ENCODE measurements around the gene YPEL5. TPM values are rescaled to one million over a fixed set of nuclear protein-coding genes. Genes with fewer than 3 reads are reported as not detected.

YPEL5 gene
- polyA plus RNA-seq, 1 experiment = 112 TPM

GRCh38 chr2:30115981-30116285 is 30.9 kb upstream of the YPEL5 start:
- H3K27me3 ChIP-seq (ENCODE audit: control insufficient read depth, insufficient read depth, low read length) = peaks cover 9% of the 10 kb centered on the region
- ChIA-PET CTCF (interaction anchor here (0.7 to 4.9 kb wide), 17 partner anchors 8 to 193 kb away, joined by 3 to 34 read pairs (median 4); partner anchors contain the start of gene YPEL5), POLR2A (no interaction called here)
- H3K27ac ChIP-seq (ENCODE audit: low read depth, low read length) = no peak overlapping the region
- H3K9me3 ChIP-seq (ENCODE audit: control insufficient read depth, insufficient read depth, low read length) = no peaks in the 10 kb centered on the region
- H3K4me3 ChIP-seq (ENCODE audit: low read depth, low read length) = no peak overlapping the region
- TF ChIP-seq CTCF (IDR thresholded peaks at IDR 0.05; ENCODE audit: low read depth, low read length) = no peak
- DNase-seq (ENCODE audit: low read depth, low spot score) = no peak

DNA sequence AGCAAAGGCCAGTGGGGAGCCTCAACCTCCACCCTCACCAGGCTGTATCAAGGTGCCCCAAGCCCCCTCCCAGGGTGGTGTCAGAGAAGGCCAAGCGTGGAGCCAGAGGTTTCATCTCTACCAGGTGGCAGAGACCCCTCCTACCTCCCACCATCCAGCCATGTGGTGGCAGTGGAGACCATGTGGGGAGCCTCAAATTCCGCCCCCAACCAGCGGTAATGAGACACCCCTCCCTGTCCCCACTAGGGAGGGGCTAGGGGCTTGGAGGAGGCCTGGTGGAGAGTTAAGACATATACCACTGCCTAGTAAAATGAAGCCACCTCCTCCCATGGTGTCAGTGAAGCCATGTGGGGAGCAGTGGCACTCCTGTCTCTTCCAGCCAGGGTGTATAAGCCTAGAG is 24.4 kb upstream of the YPEL5 start:
- no peak for DNase-seq (ENCODE audit: low read depth, low spot score)
- Histone ChIP-seq H3K27me3 (ENCODE audit: control insufficient read depth, insufficient read depth, low read length) (peaks cover 10% of the 10 kb centered on the region), H3K9me3 (ENCODE audit: control insufficient read depth, insufficient read depth, low read length) (no peaks in the 10 kb centered on the region), H3K27ac (ENCODE audit: low read depth, low read length) (no peak overlapping the region), H3K4me3 (ENCODE audit: low read depth, low read length) (no peak overlapping the region)
- ChIA-PET CTCF (no interaction called here), POLR2A (no interaction called here)
- TF ChIP-seq CTCF (IDR thresholded peaks at IDR 0.05; ENCODE audit: low read depth, low read length) = no peak

DNA sequence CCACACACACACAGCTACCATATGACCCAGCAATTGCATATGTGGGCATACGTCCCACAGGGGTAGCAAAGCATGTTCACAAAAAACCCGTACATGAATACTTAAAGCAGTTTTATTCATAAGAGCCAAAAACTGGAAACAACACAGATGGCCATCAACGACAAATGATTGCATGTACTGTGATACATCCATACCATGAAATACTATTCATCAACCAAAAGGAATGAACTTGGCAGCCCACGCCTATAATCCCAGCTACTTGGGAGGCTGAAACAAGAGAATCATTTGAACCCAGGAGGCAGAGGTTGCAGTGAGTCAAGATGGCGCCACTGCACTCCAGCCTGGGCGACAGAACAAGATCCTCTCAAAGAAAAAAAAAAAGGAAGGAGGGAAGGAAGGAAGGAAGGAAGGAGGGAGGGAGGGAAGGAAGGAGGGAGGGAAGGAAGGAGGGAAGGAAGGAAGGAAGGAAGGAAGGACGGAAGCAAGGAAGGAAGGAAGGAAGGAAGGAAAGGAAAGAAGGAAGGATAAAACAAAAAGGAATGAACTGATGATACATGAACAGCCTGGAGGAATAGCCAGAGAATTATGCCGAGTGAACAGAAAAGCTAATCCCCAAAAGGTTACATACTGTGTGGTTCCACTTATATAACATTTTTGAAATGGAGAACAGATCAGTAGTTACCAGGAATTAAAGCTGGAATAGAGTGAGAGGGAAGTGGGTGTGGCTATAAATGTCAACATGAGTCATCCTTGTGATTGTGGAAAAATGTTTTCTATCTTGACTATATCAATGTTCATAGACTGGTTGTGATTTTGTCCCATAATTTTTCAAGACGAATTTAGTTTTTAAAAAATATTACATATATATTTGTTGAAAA is 19.6 kb upstream of the YPEL5 start:
- Histone ChIP-seq H3K27me3 (ENCODE audit: control insufficient read depth, insufficient read depth, low read length) (peaks cover 6% of the 10 kb centered on the region), H3K4me3 (ENCODE audit: low read depth, low read length) (no peak overlapping the region), H3K9me3 (ENCODE audit: control insufficient read depth, insufficient read depth, low read length) (no peaks in the 10 kb centered on the region), H3K27ac (ENCODE audit: low read depth, low read length) (no peak overlapping the region)
- no peak for TF ChIP-seq CTCF (IDR thresholded peaks at IDR 0.05; ENCODE audit: low read depth, low read length)
- CTCF ChIA-PET = interaction anchor here (0.7 to 1.5 kb wide), 2 partner anchors 9 to 258 kb away, joined by 3 to 4 read pairs; no protein-coding TSS in a partner anchor
- POLR2A ChIA-PET = interaction anchor here (0.7 kb wide), 1 partner anchor 17 kb away, joined by 4 read pairs; no protein-coding TSS in a partner anchor
- DNase-seq (ENCODE audit: low read depth, low spot score) = no peak

DNA sequence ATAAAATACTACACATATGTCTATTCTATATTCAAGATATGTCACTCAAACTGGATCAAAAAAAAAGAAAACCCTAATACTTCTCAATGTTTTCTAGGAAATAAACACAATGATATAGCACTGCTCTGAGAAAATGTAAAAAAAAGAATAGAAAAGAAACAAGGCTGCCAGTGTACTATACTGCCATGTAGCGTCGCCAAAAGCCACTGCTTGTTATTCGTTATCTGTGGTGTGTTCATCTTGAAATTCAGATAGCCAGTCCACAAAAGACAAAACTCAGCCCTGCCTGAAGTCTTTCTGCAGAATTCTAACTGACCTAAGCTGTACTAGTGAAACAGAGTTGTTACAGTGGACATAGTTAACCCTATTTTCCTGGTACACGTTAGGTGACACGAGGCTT is 12.2 kb upstream of the YPEL5 start:
- DNase-seq (ENCODE audit: low read depth, low spot score) = no peak
- no peak overlapping the region for H3K4me3 ChIP-seq (ENCODE audit: low read depth, low read length)
- TF ChIP-seq CTCF (IDR thresholded peaks at IDR 0.05; ENCODE audit: low read depth, low read length) = no peak
- no peaks in the 10 kb centered on the region for H3K9me3 ChIP-seq (ENCODE audit: control insufficient read depth, insufficient read depth, low read length)
- H3K27ac ChIP-seq (ENCODE audit: low read depth, low read length) = no peak overlapping the region
- ChIA-PET POLR2A (no interaction called here), CTCF (interaction anchor here (1.0 to 1.9 kb wide), 3 partner anchors 9 to 44 kb away, joined by 3 to 13 read pairs (median 3); no protein-coding TSS in a partner anchor)
- H3K27me3 ChIP-seq (ENCODE audit: control insufficient read depth, insufficient read depth, low read length) = peaks cover 19% of the 10 kb centered on the region

- no peak for TF ChIP-seq CTCF (IDR thresholded peaks at IDR 0.05; ENCODE audit: low read depth, low read length)
Measured at GRCh38 chr2:30135541-30135940, 11.3 kb upstream of the YPEL5 start.

More at GRCh38 chr2:30135541-30135940, 11.3 kb upstream of the YPEL5 start:
- no peak overlapping the region for H3K27ac ChIP-seq (ENCODE audit: low read depth, low read length)
- H3K9me3 ChIP-seq (ENCODE audit: control insufficient read depth, insufficient read depth, low read length) = no peaks in the 10 kb centered on the region
- no peak overlapping the region for H3K4me3 ChIP-seq (ENCODE audit: low read depth, low read length)
- CTCF ChIA-PET = interaction anchor here (1.0 to 1.9 kb wide), 3 partner anchors 8 to 45 kb away, joined by 3 to 13 read pairs (median 3); no protein-coding TSS in a partner anchor
- POLR2A ChIA-PET = no interaction called here
- peaks cover 19% of the 10 kb centered on the region for H3K27me3 ChIP-seq (ENCODE audit: control insufficient read depth, insufficient read depth, low read length)
- no peak for DNase-seq (ENCODE audit: low read depth, low spot score)
